Calu3 (cell line): ENCODE data around the gene SYNGR4. TPM values are rescaled to one million over a fixed set of nuclear protein-coding genes. Genes with fewer than 3 reads are reported as not detected.

Experiments
- BruUV-seq: library from RNA; stranded (reverse); fragments of 400-500 nt; replicated peaks from 2 replicates; lab custom pipeline; 2021; lab: Mats Ljungman, UMichigan
- CTCF ChIA-PET: fragments of 300-600 bp; sonication (Branson Sonifier 250); formaldehyde crosslinking; loops from one replicate; lab custom pipeline; 2022; ENCODE audit warnings: antibody characterized with exemption; lab: Charles Lee
- DNase-seq: peaks from one replicate; pipeline ENCODE4 v3.0.0; 2022
- H3K27ac Mint-ChIP-seq: one replicate; pipeline ENCODE4 v1.8.0; 2022; ENCODE audit warnings: mixed read lengths; ENCODE audit not compliant: unreplicated experiment
- H3K27me3 Mint-ChIP-seq: one replicate; pipeline ENCODE4 v1.8.0; 2022; ENCODE audit warnings: mixed read lengths; ENCODE audit not compliant: unreplicated experiment
- H3K36me3 Mint-ChIP-seq: one replicate; pipeline ENCODE4 v1.8.0; 2022; ENCODE audit warnings: mild to moderate bottlenecking, moderate library complexity, mixed read lengths; ENCODE audit not compliant: insufficient read depth, unreplicated experiment
- H3K4me1 Mint-ChIP-seq: one replicate; pipeline ENCODE4 v1.8.0; 2022; ENCODE audit warnings: mild to moderate bottlenecking, low read depth, mixed read lengths; ENCODE audit not compliant: unreplicated experiment
- H3K4me3 Mint-ChIP-seq: one replicate; pipeline ENCODE4 v1.8.0; 2022; ENCODE audit warnings: mild to moderate bottlenecking, low read depth, moderate library complexity, mixed read lengths; ENCODE audit not compliant: unreplicated experiment
- H3K9me3 Mint-ChIP-seq: one replicate; pipeline ENCODE4 v1.8.0; 2022; ENCODE audit warnings: low read depth, mixed read lengths; ENCODE audit not compliant: unreplicated experiment
- intact Hi-C: fragments of 100-400 bp; cut with micrococcal nuclease; formaldehyde crosslinking; loops from one replicate; pipeline ENCODE4 v1.10.0; 2022; ENCODE audit not compliant: unreplicated experiment
- total RNA-seq: library from RNA; stranded (reverse); gene quantifications from 2 replicates; pipeline ENCODE4 v1.2.3, GENCODE V29; 2022
- TF ChIP-seq, protein P1 (sequence below): fragments of 200-600 bp; IDR thresholded peaks from one replicate; pipeline ENCODE4 v1.8.0; 2022; ENCODE audit warnings: antibody characterized with exemption; ENCODE audit not compliant: unreplicated experiment

The SYNGR4 gene
- total RNA-seq, 1 experiment from 2014 or later = not detected

DNA sequence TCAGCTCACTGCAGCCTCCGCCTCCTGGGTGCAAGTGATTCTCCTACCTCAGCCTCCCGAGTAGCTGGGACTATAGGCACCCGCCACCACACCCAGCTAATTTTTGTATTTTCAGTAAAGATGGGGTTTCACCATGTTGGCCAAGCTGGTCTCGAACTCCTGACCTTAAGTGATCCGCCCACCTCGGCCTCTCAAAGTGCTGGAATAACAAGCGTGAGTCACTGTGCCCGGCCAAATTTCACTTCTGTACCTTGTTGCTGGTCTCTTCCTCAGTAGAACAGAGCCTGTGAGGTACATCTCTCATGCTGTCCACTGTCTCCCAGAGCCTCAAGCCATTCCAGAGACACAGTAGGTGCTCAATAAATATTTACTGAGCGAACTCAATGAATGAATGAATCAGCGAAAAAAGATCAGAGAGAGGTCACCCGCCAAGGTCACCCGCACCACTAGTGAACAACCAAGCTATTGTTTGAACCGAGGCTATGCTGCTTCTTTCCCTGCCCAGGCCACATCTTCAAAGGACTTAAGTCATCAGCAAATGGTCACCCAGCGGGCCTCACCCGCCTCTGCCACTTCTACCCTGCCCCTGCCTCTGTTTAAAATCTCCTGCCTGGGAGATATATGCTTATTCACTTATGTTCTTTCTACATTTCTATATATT is 9.7 kb upstream of the SYNGR4 start:
- BruUV-seq = no TSS peak
- peak; percentile 77 for DNase-seq
- Mint-ChIP-seq H3K27ac (peak overlapping the region; percentile 56), H3K4me1 (peaks cover 15% of the 10 kb centered on the region), H3K27me3 (no peaks in the 10 kb centered on the region), H3K4me3 (no peak overlapping the region), H3K9me3 (no peaks in the 10 kb centered on the region), H3K36me3 (peaks cover 5% of the 10 kb centered on the region)
- CTCF ChIA-PET = interaction anchor here (0.8 to 1.3 kb wide), 3 partner anchors 9 to 37 kb away, joined by 3 to 14 read pairs (median 3); partner anchors contain the start of genes KDELR1, SYNGR4 and TMEM143
- intact Hi-C loops = no loop called here
- TF ChIP-seq, protein P1, sequence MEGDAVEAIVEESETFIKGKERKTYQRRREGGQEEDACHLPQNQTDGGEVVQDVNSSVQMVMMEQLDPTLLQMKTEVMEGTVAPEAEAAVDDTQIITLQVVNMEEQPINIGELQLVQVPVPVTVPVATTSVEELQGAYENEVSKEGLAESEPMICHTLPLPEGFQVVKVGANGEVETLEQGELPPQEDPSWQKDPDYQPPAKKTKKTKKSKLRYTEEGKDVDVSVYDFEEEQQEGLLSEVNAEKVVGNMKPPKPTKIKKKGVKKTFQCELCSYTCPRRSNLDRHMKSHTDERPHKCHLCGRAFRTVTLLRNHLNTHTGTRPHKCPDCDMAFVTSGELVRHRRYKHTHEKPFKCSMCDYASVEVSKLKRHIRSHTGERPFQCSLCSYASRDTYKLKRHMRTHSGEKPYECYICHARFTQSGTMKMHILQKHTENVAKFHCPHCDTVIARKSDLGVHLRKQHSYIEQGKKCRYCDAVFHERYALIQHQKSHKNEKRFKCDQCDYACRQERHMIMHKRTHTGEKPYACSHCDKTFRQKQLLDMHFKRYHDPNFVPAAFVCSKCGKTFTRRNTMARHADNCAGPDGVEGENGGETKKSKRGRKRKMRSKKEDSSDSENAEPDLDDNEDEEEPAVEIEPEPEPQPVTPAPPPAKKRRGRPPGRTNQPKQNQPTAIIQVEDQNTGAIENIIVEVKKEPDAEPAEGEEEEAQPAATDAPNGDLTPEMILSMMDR = no peak

DNA sequence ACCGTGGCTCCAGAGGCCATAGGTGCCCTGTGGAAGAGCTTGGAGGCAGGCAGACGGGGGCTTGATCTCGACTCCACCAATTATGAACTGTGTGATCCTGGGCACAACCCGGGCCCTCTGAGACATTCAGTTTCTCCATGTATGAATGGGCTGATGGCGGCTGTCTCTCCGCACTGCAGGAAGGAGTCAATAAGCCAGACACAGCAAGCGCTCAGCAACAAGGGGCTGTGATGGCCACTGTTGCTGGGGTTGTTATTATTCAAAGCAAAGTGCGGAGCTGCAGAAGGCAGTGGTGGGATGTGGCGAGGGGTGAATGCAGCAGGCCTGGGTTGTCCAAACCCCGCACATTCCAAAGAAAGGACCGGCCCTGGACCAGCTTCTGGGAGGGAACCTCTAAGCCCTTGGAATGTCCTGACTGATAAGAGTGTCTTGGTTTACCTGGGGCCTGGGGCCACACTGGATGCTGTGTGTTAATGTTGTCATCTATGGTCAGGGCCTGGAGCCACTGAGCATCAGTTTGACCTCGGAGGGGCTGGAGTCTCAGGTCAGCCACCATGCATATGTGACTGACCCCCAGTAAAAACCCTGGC is 8.7 kb upstream of the SYNGR4 start:
- H3K27ac Mint-ChIP-seq = no peak overlapping the region
- H3K4me3 Mint-ChIP-seq = no peak overlapping the region
- TF ChIP-seq, protein P1 = no peak
- BruUV-seq = no TSS peak
- CTCF ChIA-PET = no interaction called here
- H3K9me3 Mint-ChIP-seq = no peaks in the 10 kb centered on the region
- no peaks in the 10 kb centered on the region for H3K27me3 Mint-ChIP-seq
- intact Hi-C loops = no loop called here
- DNase-seq = no peak
- peaks cover 15% of the 10 kb centered on the region for H3K4me1 Mint-ChIP-seq
- peaks cover 5% of the 10 kb centered on the region for H3K36me3 Mint-ChIP-seq

DNA sequence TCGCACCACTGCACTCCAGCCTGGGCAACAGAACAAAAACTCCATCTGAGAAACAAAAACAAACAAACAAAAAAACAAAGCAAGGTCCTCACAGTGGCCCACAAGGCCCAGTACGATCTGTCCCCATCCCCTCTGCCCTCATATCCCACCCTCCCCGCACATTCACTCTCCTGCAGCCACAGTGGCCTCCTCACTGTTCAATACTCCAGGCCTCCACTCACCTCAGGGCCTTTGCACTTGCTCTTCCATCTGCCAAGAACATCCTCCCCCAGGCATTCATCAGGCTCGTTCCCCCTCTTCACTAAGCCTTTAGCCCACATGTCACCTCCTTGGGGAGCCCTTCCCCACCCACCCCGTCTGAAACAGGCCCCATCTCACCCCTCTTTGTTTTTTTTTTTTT is 5.0 kb upstream of the SYNGR4 start:
- no peak overlapping the region for H3K4me3 Mint-ChIP-seq

DNA sequence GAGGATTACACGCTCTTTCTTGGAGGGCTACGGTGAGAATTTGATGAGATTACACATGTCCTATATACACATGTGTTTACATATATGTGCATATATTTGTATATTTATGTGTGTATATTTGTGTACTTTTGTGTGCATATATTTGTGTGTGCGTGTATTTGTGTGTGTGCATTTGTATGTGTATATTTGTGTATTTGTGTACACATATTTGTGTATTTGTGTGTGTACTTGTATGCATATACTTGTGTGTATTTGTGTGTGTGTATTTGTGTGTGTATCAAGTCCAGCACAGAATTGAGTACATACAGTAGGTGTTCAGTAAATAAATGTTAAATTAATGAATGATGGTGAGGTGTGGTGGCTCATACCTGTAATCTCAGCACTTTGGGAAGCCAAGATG is 2.3 kb upstream of the SYNGR4 start:
- intact Hi-C loops = no loop called here
- TF ChIP-seq, protein P1 = no peak
- Mint-ChIP-seq H3K4me3 (no peak overlapping the region), H3K27me3 (no peaks in the 10 kb centered on the region), H3K9me3 (no peaks in the 10 kb centered on the region), H3K27ac (no peak overlapping the region), H3K4me1 (no peaks in the 10 kb centered on the region), H3K36me3 (peaks cover 33% of the 10 kb centered on the region)
- no peak for DNase-seq
- no TSS peak for BruUV-seq
- CTCF ChIA-PET = no interaction called here

More for the DNA sequence above, 5.0 kb upstream of the SYNGR4 start:
- no peaks in the 10 kb centered on the region for H3K9me3 Mint-ChIP-seq
- H3K4me1 Mint-ChIP-seq = peaks cover 15% of the 10 kb centered on the region
- TF ChIP-seq, protein P1 = no peak
- no peaks in the 10 kb centered on the region for H3K27me3 Mint-ChIP-seq
- intact Hi-C loops = no loop called here
- DNase-seq = no peak
- no TSS peak for BruUV-seq
- peaks cover 21% of the 10 kb centered on the region for H3K36me3 Mint-ChIP-seq
- no peak overlapping the region for H3K27ac Mint-ChIP-seq
- CTCF ChIA-PET = interaction anchor here (0.6 kb wide), 1 partner anchor 12 kb away, joined by 8 read pairs; no protein-coding TSS in a partner anchor
